ENCODE results near the gene BOD1L2.

Gene BOD1L2

GRCh38 chr18:57137847-57138246 lies 9.0 kb upstream of the BOD1L2 start:
- DNase-seq = no peak
- TF ChIP-seq POLR2A (IDR thresholded peaks at IDR 0.05; ENCODE audit: low read length) (no peak), GATA1 (IDR thresholded peaks at IDR 0.05; ENCODE audit: low read depth, low read length) (no peak)

GRCh38 chr18:57141208-57142129 lies 5.4 kb upstream of the BOD1L2 start:
- TF ChIP-seq POLR2A (IDR thresholded peaks at IDR 0.05; ENCODE audit: low read length) = no peak
- no peak for TF ChIP-seq GATA1 (IDR thresholded peaks at IDR 0.05; ENCODE audit: low read depth, low read length)
- no peak for DNase-seq

GRCh38 chr18:57142324-57142723 lies 4.6 kb upstream of the BOD1L2 start:
- no peak for TF ChIP-seq GATA1 (IDR thresholded peaks at IDR 0.05; ENCODE audit: low read depth, low read length)
- no peak for TF ChIP-seq POLR2A (IDR thresholded peaks at IDR 0.05; ENCODE audit: low read length)
- no peak for DNase-seq

- no peak for TF ChIP-seq POLR2A (IDR thresholded peaks at IDR 0.05; ENCODE audit: low read length)
- TF ChIP-seq GATA1 (IDR thresholded peaks at IDR 0.05; ENCODE audit: low read depth, low read length) = no peak
- DNase-seq = no peak
Measured at GRCh38 chr18:57143265-57143664, 3.6 kb upstream of the BOD1L2 start.

GRCh38 chr18:57148263-57148662 lies 1.4 kb downstream of the BOD1L2 start:
- TF ChIP-seq GATA1 (IDR thresholded peaks at IDR 0.05; ENCODE audit: low read depth, low read length) = no peak
- TF ChIP-seq POLR2A (IDR thresholded peaks at IDR 0.05; ENCODE audit: low read length) = no peak
- no peak for DNase-seq

- no peak for TF ChIP-seq GATA1 (IDR thresholded peaks at IDR 0.05; ENCODE audit: low read depth, low read length)
- TF ChIP-seq POLR2A (IDR thresholded peaks at IDR 0.05; ENCODE audit: low read length) = no peak
- no peak for DNase-seq
Measured at GRCh38 chr18:57149051-57149450, 2.2 kb downstream of the BOD1L2 start.

GRCh38 chr18:57149531-57149930 lies 2.6 kb downstream of the BOD1L2 start:
- TF ChIP-seq GATA1 (IDR thresholded peaks at IDR 0.05; ENCODE audit: low read depth, low read length) (no peak), POLR2A (IDR thresholded peaks at IDR 0.05; ENCODE audit: low read length) (no peak)
- DNase-seq = no peak

GRCh38 chr18:57150081-57150480 lies 3.2 kb downstream of the BOD1L2 start:
- TF ChIP-seq GATA1 (IDR thresholded peaks at IDR 0.05; ENCODE audit: low read depth, low read length) (no peak), POLR2A (IDR thresholded peaks at IDR 0.05; ENCODE audit: low read length) (no peak)
- DNase-seq = no peak

- TF ChIP-seq GATA1 (IDR thresholded peaks at IDR 0.05; ENCODE audit: low read depth, low read length) (no peak), POLR2A (IDR thresholded peaks at IDR 0.05; ENCODE audit: low read length) (no peak)
Measured at GRCh38 chr18:57150828-57151227, 3.9 kb downstream of the BOD1L2 start.

GRCh38 chr18:57154191-57154830 lies 7.4 kb downstream of the BOD1L2 start:
- TF ChIP-seq POLR2A (IDR thresholded peaks at IDR 0.05; ENCODE audit: low read length) (no peak), GATA1 (IDR thresholded peaks at IDR 0.05; ENCODE audit: low read depth, low read length) (no peak)
- no peak for DNase-seq

More at GRCh38 chr18:57150828-57151227, 3.9 kb downstream of the BOD1L2 start:
- no peak for DNase-seq

GRCh38 chr18:57164401-57164800 lies 17.5 kb downstream of the BOD1L2 start:
- no peak for DNase-seq
- TF ChIP-seq POLR2A (IDR thresholded peaks at IDR 0.05; ENCODE audit: low read length) (no peak), GATA1 (IDR thresholded peaks at IDR 0.05; ENCODE audit: low read depth, low read length) (no peak)

GRCh38 chr18:57167617-57168308 lies 20.9 kb downstream of the BOD1L2 start:
- TF ChIP-seq GATA1 (IDR thresholded peaks at IDR 0.05; ENCODE audit: low read depth, low read length) (no peak), POLR2A (IDR thresholded peaks at IDR 0.05; ENCODE audit: low read length) (no peak)

GRCh38 chr18:57171026-57171425 lies 24.1 kb downstream of the BOD1L2 start:
- TF ChIP-seq GATA1 (IDR thresholded peaks at IDR 0.05; ENCODE audit: low read depth, low read length) = no peak
- TF ChIP-seq POLR2A (IDR thresholded peaks at IDR 0.05; ENCODE audit: low read length) = no peak
- DNase-seq = no peak

More at GRCh38 chr18:57167617-57168308, 20.9 kb downstream of the BOD1L2 start:
- DNase-seq = no peak

- TF ChIP-seq POLR2A (IDR thresholded peaks at IDR 0.05; ENCODE audit: low read length) = no peak
- TF ChIP-seq GATA1 (IDR thresholded peaks at IDR 0.05; ENCODE audit: low read depth, low read length) = no peak
Measured at GRCh38 chr18:57175532-57175931, 28.6 kb downstream of the BOD1L2 start.

More at GRCh38 chr18:57175532-57175931, 28.6 kb downstream of the BOD1L2 start:
- no peak for DNase-seq
